ENCODE measurements around the gene PBXIP1.

The PBXIP1 gene, protein sequence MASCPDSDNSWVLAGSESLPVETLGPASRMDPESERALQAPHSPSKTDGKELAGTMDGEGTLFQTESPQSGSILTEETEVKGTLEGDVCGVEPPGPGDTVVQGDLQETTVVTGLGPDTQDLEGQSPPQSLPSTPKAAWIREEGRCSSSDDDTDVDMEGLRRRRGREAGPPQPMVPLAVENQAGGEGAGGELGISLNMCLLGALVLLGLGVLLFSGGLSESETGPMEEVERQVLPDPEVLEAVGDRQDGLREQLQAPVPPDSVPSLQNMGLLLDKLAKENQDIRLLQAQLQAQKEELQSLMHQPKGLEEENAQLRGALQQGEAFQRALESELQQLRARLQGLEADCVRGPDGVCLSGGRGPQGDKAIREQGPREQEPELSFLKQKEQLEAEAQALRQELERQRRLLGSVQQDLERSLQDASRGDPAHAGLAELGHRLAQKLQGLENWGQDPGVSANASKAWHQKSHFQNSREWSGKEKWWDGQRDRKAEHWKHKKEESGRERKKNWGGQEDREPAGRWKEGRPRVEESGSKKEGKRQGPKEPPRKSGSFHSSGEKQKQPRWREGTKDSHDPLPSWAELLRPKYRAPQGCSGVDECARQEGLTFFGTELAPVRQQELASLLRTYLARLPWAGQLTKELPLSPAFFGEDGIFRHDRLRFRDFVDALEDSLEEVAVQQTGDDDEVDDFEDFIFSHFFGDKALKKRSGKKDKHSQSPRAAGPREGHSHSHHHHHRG

DNA sequence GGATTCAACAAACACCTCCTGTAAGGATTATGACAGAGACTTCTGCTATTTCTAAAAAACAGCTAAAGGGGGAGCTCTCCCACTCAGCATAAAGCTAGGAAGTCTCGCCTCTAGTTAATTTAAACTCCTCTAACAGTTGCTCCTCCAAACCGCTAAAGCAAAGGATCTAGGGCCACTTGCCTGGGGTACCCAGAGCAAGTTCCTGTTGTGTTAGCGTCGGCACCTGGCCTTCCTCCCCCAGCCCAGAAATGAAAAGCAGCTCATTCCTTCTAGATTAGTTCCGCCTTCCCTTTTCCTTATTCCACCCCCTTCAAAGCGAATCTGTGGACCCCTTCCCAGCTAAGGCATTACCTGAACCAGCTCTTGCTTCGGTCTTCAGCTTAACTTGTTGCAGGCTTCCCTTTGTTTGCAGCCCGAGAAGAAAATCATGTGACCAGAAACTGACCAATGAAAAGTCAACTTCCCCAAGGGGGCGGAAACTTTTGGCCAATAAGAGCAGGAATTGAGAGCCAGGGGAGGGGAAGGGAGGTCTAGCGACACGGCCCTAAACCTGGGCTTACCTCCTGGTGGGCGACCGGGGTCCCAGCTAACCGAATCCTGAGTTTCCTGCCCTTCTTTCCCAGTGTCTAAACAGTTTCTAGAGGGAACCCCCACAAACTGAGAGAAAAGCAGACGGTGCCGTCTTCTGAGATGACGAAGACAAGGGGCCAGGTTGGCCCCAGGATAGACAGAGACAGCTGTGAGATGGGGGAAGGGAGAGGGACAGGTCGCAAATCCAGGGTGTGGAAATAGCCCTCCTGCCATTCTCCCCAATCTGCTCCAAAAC is at the start of gene PBXIP1:
PBXIP1 (minus strand) TSS at position 382 of the 826 bp plus-strand sequence. CDS start 2,378 bp downstream, outside the sequence.
- DNase-seq, result peak; percentile 76

DNA sequence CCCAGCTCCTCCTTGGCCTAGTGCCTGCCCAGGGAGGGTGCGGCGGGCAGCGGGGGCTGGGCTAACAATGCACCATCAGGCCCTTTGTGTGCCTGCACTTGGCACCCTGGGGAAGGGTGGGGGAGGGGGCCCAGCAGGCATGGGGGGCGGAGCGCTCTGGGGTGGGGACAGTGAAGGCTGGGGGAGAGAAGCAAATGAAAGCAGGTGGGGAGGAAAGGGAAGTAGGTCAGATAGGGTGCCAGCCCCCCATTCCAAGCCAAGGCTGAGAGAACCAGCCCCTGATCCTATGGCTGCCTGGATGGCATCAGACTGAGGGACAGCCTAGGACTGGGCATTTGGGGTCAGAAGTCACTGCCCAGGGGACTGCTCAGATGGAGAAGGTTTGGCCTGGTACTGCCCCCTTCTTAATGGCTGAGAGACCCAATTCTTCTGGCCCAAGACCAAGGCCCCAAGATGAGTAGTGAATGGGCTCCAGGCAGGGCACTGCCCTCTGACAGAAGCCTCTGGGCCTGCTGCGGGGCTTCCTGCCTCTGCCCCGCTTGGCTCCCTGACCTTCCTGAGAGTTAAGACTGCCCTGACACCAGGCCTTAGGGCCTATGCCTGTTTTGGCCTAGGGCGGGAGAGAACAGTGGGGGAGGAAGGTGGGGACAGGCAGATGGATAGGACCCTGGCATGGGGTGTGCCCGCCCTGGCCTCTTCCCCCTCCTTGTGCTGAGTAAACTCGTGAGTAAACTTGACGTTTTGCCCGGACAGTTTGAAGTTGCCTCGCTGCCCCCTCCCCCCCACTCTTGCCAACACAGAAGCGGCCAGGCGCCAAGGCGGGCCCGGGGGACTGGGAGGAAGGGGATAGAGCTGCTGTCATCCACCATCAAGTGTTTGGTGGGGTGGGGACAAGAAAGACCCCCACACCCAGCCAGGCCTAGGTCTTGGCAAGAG is 49.4 kb upstream of the PBXIP1 start:
- DNase-seq, result no peak

DNA sequence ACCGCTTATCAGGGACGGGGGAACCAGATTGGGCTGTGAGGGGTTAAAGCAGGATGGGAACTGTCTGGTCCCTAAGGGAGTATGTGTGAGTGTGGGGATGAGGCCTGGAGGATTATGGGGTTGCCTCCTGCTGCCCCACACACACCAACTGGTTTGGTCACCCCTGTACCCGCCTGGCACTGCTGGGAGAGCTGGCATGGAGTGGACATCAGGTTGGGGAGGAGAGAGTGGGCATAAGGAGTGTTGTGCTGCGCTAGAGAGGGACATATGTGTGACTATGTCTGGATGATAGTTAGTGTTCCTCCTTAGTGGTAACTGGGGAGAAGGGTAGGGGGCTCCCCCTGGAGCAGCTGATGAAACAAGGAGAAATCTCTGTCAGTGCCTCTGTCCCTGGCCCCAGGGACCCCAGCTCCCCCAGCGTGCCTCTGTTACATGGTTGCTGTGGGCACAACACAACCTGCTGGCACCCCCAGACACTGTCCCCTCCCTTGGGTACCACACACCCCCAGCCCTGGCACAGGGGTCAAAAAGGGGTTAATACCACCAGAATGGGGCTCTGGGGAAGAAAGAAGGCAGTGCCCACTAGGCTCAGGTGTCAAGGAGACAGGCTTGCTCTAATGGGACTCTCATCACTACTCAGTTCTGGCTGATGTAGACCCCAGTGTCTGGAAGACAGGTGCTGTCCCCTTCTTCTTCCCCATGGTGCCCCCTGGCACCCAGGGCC is 48.6 kb upstream of the PBXIP1 start:
- DNase-seq, result no peak

DNA sequence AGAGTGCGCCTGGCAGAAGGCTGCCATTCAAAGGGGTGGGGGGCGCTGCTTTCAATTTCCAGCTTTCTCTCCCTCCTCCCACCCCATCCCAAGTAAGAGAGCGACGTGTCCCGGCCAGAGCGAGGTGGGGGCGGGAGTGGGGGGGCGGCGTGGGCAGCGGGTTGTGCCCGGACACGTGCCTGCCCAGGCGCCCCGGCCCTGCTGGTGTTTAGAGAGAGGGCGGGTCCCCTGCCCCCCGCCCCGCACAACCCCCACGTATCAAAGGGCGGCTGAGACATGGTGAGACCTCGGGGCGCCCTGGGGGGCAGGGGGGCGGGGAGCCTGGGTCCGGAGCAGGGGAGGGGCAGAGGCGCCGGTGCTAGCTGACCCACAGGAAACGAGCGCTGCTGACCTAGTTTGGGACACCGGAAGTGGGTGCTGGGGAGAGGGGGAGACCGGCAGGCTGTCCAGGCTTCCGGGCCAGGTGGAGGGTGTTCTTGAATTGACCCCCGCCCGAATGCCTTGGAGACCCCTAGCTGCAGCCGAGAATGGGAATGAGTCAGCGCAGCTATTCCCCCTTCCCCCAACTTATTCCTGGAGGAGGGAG is 48.0 kb upstream of the PBXIP1 start:
- DNase-seq, result no peak

DNA sequence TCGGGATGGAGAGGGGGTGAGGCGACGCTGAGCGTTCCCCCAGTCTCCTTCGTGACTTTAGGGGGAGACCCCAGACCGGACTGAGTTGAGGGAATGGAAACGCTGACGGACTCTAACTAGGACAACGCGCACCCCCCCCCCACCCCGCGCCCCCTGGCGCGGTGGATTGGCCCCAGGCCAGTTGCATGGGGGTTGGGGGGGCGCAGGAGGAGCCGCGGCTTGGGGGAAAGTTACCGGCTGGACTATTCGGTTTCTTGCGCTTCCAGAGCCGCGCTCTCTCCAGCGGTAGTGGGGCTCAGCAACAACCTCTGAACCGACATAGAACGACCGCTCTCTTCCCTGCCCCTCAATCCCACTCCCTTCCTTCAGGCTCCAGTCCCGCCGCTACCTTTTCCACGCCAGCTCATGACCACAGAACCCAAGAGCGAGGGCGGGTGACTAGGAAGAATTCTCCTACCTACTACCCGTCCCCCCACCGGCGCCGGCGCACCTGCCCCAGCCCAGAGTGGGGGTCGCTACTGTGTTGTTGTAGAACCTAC is 47.4 kb upstream of the PBXIP1 start:
- no peak for DNase-seq

DNA sequence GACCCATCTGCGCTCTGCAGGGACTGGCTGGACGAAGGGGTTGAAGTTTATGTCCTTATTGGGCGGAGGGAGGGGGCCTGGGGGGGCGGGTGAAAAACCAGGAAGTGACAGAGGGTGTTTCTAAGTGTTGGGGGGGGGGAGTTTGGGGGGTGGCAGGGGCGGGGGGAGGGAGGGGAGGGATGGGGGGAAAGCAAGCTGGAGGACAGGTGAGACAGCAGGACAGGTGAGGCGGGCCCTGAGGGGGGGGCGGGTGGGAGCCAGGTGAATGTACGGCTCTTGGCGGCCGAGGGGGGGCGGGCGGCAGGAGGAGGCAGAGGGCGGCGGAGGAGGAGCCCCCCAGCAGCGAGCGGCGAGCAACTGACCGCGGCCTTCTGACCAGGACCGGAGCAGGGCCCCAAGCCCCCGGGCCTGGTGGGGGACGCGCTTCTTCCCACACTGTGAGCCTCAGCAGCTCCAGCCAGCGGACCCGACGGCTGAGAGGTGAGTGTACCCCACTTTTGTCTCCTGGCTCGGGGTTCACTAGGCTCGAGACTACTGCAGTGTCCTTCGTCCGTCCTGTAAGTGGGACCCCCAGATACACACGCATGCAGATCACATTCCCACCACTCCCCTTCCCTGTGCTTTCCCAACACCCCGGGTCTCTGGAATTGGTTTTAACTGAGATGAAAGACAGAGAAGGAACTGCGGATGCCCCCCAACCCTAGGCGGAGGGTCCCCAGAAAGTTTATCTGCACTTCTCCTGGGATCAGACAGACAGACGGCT is 46.7 kb upstream of the PBXIP1 start, which contains the start of gene ZBTB7B:
ZBTB7B (plus strand) TSS at position 339 of the 763 bp plus-strand sequence. CDS start 11,859 bp downstream, outside the sequence.
- DNase-seq, result no peak

DNA sequence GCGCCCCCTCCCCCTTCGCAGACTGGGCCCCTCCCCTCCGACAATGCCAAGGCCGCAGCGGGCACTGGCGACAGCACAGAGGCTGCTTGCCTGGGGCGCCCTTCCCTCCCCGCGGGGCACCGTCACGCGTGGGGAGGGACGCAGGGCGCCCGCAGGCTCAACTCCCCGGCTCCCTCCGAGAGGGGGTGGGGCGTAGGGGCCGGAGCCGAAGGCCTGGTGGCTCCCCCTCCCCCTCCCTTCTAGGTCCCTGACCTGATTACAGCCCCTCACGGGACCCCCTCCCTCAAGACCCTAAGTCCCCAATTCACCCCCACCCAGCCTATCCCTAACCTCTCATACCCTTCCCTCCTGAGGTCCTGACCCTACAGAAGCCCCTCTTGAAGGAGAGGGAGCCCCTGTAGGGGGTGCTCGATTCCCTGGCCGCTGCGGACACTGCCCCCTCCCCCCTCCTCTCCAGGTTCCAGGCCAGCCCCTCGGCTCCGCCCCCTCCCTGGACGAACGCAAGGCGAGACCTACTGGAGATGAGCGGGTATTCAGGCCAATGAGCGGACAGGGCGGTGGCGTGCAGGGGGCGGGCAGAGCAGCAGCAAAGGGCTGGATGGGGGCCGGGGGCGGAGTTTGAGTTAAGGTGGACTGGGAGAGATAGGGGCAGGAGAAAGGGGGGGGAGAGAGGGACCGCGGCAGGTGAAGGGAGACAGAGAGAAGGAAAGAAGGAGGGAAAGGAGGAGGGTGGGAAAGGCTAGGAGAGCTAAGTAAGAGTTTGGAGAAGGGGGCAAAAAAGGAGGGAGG is 46.0 kb upstream of the PBXIP1 start:
- DNase-seq, result peak; percentile 94

DNA sequence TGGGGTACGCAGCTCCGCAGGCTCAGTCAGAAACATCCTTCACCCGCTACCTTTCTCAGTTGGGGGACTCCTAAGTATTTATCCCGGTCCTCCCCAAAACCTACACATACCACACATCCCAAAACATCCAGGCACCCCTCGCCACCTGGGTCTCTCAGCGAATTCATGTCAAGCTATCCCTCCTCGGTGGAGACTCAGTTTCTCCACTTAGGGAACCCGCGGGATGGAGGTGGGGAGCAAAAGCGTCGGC is 45.5 kb upstream of the PBXIP1 start:
- no peak for DNase-seq

DNA sequence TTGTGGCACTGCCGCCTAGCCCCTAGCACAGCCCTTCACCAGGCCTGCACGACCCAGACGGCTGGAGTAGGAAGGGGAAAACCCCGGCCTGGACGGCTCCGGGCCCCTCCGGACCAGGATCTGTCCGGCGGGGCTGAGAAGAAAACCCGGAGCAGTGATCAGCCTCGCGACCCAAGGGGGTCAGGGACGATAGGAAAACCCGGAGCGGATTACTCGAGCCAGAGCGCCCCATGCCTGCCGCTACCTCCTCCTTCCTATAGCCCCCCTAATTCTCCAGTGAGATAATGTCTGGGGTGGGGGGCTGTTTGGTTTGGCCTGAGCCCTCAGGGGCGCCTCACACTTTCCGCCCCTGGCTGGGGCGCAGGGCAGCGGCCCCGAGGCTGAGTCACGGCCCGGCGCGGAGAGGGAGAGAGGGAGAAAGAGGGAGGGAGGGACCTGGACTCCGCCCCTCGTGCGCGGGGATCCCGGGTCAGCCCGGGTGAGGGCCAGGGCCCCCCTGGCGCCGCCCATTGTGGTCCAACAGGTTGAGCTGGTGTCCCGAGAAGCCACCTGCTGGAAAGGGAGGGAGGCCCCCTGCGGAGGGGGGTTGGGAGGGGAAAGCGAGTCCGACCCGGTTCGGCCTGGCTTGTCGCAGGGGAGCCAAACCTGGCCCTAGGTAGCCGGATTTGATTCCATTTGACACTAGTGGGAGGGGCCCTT is 45.0 kb upstream of the PBXIP1 start:
- peak; percentile 75 for DNase-seq

DNA sequence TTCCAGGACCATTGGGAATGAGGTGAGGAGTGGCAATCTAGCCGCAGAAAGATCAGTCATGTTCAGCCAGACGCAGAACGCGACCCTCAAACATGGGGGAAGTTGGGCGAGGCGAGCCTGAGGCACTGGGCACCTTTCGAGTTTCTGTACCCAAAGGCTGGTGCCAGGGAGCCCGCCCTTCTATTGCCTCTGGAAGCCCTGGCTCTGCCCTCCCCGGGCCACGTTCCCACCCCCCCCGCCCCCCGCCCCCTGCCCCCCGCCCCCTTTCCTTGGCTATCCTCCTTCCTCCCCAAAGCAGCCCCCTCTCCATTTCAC is 44.5 kb upstream of the PBXIP1 start:
- no peak for DNase-seq

DNA sequence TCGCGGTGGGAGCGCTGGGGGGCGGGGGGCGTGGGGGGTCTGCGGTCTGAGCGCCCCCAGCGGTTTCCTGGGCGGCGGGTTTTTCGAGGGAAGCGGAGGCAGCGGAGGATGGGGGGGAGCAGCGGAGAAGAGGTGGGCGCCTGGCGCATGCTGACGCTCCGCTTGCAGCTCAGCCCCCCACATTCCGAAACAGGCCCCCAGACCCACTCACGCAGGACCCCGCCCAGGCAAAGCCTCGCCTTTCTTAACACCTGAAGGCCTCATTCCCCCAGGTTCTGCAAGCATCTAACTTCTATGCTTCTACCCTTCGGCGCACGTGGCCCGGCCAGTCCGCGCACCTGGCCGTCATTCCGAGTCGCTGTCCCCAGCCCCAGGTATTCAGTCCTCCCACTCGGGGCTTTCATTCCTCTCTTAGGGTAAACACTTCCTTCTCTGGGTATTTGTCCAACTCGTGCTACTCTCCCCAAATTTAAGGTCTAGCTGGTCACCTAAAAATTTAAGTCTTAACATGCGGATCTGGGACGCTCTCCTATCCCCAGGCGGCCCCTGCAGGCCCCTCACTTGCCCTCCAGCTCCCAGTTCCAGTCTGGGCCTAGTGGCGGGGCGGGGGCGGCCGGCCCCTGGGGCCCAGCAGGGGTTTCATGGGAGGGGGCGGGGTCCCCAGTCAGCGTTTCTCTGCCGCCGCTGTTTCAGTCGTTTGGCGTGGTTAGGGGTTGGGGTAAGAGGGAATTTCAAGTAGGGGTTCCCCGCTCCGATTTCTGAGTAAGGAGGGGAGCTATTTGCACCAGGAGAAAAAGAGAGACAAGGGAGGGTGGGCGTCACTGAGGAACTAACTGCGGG is 43.9 kb upstream of the PBXIP1 start:
- DNase-seq, result no peak

DNA sequence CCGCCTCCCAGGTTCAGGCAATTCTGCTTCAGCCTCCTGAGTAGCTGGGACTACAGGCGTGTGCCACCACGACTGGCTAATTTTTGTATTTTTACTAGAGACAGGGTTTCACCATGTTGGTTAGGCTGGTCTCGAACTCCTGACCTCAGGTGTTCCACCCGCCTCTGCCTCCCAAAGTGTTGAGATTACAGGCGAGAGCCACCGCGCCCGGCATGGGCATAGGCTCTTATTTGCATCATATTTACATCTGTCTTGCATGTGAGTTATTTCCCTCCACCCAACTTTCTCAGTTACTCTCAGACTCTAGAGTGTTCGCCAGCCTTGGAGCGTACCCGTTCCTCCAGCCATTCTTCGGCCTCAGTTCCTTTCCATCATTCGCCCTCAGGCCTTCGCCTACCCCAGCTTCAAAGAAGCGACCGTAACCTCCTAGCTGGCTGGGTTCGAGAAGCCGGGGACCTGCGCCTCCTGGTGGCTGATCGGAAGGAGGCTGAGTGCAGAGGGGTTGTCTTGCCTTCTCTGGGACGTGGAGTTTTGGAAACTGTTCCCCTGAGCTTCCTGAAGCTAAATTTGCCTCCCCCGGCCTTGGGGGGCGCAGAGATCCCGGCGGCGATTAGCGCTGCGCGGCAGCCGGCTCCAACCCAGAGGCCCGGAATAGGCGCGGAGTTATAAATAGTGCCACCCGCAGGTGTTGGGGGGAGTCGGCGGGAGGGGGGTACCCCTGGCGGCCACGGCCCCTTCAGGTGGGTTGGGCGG is 43.1 kb upstream of the PBXIP1 start:
- DNase-seq, result peak; percentile 14

DNA sequence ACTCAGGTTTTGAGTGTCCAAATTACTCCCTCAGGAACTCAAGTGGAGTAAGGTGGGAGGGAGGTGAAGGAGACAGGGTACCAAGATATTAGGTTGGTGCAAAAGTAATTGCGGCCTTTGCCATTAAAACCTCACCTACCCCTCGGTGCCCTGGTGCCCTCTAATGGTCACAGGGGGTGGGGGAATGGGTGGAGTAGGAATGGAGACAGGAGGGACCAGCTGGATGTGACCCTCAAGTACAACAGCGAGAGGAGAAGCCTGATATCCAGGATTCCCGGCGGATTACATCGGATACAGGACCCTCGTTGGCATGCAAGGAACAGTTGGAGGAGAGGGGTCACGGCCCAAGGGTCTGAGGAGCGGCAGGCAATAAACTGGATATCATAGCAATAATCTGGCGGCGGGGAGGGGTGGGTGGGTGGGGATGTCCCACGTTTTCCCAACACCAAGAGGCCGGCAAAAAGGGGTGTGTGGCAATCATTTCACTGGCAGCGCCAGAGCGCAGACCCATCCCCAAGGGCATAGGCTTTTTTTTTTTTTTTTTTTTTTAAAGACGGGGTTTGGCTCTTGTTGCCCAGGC is 42.4 kb upstream of the PBXIP1 start:
- DNase-seq, result no peak

DNA sequence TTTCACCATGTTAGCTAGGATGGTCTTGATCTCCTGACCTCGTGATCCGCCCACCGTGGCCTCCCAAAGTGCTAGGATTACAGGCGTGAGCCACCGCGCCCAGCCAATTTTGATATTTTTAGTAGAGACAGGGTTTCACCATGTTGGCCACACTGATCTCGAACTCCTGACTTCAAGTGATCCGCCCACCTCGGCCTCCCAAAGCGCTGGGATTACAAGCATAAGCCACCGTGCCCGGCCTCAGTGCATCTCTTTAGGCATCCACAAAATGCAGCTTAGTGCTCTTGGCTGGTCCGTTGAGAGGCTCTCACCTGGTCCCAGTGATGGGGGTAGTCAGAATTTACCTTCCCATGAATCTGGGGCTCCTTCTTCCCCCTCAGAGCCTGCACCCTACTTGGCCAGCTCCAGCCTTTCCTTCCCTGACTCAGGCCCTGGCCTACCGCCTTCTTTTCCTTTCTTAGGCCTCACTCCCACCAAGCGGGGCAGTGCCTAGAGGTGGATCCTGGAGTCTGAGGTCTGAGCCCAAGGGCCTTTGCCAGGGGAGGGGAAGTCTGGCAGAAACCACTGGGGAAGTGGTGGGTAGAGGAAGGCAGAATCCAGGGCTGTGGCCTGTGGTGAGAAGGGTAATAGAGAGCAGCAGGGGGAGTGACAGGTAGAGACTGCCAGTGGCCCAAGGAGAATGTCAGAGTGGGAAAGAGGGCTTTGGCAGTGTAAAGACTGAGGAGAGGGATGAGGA is 41.2 kb upstream of the PBXIP1 start:
- no peak for DNase-seq

DNA sequence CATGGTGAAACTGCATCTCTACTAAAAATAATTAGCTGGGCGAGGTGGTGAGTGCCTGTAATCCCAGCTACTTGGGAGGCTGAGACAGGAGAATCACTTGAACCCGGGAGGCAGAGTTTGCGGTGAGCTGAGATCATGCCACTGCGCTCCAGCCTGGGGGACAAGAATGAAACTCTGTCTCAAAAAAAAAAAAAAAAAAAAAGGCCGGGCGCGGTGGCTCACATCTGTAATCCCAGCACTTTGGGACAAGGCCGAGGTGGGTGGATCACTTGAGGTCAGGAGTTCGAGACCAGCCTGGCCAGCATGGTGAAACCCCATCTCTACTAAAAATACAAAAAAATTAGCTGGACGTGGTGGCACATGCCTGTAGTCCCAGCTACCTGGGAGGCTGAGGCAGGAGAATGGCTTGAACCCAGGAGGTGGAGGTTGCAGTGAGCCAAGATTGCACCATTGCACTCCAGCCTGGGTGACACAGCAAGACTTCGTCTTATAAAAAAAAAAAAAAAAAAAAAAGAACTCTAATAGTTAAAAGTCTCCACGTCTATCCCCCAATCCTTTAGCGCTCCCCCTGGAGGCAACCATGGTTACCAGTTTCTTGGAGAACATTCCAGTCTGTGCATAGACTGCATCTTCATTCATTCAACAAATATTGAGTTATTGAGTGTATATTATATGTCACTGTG is 39.5 kb upstream of the PBXIP1 start:
- DNase-seq, result peak; percentile 13
